K562 (cell line): Measurements from ENCODE around the gene MAP1S.

Source experiments
- CHD4 ChIP-seq: fragments of 200-600 bp; sonication (generic); IDR thresholded peaks from 3 replicates; pipeline ENCODE4 v1.6.1; 2012; ENCODE audit warnings: low read depth, mild to moderate bottlenecking, mixed read lengths, low read length, inconsistent platforms; ENCODE audit not compliant: insufficient read depth, insufficient replicate concordance, poor library complexity, severe bottlenecking
- FIP1L1 ChIP-seq: fragments of 200-400 bp; formaldehyde crosslinking; IDR thresholded peaks from 2 replicates; pipeline ENCODE4 v1.6.1; 2018; ENCODE audit warnings: mild to moderate bottlenecking, low read depth, low read length; ENCODE audit not compliant: poor library complexity, severe bottlenecking
- KAT7 ChIP-seq: sonication (generic); formaldehyde crosslinking; IDR thresholded peaks from 2 replicates; pipeline ENCODE4 v1.8.0; 2022; ENCODE audit warnings: missing genetic modification reagents, mild to moderate bottlenecking, borderline replicate concordance
- NCOA1 ChIP-seq: fragments of 450-650 bp; IDR thresholded peaks from 2 replicates; pipeline ENCODE4 v1.6.1; 2016; ENCODE audit warnings: low read depth
- SMARCA4 ChIP-seq: fragments of 450-650 bp; IDR thresholded peaks from 2 replicates; pipeline ENCODE4 v1.6.1; 2016
- ZNF77 ChIP-seq: fragments of 250-450 bp; sonication (Bioruptor Pico); IDR thresholded peaks from 2 replicates; pipeline ENCODE4 v1.5.0; 2020
- TF ChIP-seq, protein P1 (sequence below): fragments of 450-650 bp; IDR thresholded peaks from 2 replicates; pipeline ENCODE4 v1.6.1; 2017; ENCODE audit warnings: antibody characterized with exemption

DNA sequence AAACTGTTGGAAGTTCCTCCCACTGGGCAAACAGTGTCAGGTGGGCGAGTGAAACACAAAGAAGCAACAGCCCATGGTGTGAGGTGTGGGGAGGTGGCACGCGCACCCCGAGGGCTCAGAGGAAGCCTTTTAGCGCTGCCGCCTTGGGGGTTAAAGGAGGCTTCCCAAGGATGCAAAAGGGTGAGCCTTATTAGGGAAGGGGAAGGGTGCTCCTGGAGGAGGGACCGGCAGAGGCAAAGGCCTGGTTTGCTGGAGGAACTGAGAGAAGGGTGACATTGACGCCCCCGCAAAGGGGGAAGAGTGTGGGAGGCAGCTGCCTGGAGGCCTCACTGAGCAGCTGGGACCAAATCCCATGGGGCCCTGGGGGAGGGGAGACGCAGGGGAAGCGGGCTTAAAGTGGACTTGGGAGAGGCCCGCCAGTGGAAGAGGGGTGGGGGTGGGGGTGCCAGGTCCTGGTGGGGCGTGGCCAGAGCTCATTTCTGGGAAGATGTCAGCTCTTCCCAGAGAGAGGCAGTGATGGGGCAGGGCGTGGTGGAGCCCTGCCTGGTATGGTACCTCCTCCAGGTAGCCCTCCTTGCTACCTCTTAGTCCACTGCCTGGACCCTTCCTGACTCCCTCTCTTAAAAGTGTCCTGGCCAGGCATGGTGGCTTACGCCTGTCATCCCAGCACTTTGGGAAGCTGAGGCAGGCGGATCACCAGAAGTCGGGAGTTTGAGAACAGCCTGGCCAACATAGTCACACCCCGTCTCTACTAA lies 20.0 kb downstream of the MAP1S start:
- TF ChIP-seq NCOA1, result no peak
- TF ChIP-seq, protein P1, sequence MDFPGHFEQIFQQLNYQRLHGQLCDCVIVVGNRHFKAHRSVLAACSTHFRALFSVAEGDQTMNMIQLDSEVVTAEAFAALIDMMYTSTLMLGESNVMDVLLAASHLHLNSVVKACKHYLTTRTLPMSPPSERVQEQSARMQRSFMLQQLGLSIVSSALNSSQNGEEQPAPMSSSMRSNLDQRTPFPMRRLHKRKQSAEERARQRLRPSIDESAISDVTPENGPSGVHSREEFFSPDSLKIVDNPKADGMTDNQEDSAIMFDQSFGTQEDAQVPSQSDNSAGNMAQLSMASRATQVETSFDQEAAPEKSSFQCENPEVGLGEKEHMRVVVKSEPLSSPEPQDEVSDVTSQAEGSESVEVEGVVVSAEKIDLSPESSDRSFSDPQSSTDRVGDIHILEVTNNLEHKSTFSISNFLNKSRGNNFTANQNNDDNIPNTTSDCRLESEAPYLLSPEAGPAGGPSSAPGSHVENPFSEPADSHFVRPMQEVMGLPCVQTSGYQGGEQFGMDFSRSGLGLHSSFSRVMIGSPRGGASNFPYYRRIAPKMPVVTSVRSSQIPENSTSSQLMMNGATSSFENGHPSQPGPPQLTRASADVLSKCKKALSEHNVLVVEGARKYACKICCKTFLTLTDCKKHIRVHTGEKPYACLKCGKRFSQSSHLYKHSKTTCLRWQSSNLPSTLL, result no peak
- TF ChIP-seq CHD4, result no peak
- no peak for TF ChIP-seq SMARCA4
- TF ChIP-seq KAT7, result no peak
- TF ChIP-seq FIP1L1, result no peak
- TF ChIP-seq ZNF77 (CRISPR knock-in tag), result no peak
